ENCODE results near the gene TUBB4B.

- TF ChIP-seq CTCF (conservative IDR thresholded peaks at IDR 0.05; ENCODE audit: low read length) (no peak), EZH2phosphoT487 (IDR thresholded peaks at IDR 0.05; ENCODE audit: borderline replicate concordance, low read depth, low read length) (no peak)
Observed at GRCh38 chr9:137213160-137214060, 27.7 kb upstream of the TUBB4B start.

Measured in OCI-LY7 (cell line).